Stimulated activated CD4-positive, alpha-beta T cell treated with anti-CD3 and anti-CD28 coated beads, Interleukin-4, amount 100 ng/mL, for 24 hours (primary cell): ENCODE measurements around the gene LILRB1.
"Not testable (repeated sequence)": the region's sequence is repeated elsewhere in the genome, so short reads cannot be mapped to it uniquely, and the experiment has no call there.

Experiments used
- DNase-seq: peaks from one replicate; pipeline ENCODE4 v3.0.0-alpha.2; 2020

LILRB1 gene

DNA sequence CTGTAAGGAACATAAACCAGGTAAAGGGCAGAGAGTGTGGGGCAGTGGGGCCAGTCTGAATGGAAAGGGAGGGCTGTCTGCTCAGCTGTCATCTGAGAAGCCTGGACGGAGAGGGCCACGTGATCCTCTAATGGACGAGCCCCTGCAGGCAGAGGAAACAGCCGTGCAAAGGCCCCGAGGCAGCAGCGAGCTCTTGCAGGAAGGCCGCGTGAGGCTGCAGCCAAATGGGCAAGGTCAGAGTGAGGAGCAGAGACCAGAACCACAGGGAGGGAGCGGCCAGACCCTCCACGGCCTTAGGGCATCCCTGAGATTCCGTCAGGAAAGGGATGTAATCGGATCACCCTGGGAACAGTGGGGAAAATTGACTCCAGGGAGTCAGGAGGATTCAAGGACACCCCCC lies 36.9 kb downstream of the LILRB1 start:
- no peak for DNase-seq

DNA sequence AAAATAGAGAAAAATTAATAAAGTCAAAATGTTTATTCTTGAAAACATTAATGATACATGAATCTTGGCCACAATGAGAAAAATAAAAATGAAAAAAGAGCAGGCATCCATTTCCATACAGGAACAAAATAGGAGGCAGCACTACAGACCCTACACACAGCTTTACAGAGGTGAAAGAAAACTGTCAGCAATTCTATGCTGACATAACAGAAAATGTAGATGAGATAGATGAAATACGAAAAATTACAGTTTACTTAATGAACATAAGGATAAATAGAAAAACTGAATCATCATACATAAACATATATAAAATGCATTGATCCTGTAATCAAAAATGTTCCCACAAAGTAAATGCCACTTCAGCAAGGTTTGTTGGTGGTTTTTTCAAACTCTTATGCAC lies 38.1 kb downstream of the LILRB1 start:
- no peak for DNase-seq

GRCh38 chr19:54670576-54671357 lies 40.5 kb downstream of the LILRB1 start:
- DNase-seq, result no peak

- DNase-seq, result no peak
These were observed 42.9 kb downstream of the LILRB1 start for GRCh38 chr19:54673222-54673621.

DNA sequence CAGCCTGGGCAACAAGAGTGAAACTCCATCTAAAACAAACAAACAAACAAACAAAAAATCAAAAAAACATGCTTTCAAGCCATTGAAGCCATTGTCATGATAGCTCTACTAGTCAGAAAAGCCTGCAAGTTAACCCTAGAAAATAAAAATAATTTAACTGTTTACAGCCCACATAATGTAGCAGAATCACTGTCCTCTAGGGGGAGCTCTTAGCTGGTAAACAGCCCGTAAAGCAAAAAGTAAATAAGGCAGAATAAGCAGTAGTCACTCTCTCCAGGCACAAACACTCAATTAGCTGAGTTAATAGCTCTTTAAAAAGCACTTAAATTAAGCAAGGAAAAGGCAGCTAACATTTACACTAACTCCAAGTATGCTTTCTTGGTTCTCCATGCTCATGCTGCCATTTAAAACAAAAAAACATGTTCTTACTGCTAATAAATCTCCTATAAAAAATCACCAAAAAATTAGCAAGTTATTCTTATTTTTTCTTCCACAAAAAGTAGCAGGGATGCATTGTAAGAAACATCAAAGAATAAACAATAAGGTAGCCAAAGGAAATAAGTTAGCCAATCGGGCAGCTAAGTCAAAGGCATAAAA lies 43.8 kb downstream of the LILRB1 start:
- no peak for DNase-seq

DNA sequence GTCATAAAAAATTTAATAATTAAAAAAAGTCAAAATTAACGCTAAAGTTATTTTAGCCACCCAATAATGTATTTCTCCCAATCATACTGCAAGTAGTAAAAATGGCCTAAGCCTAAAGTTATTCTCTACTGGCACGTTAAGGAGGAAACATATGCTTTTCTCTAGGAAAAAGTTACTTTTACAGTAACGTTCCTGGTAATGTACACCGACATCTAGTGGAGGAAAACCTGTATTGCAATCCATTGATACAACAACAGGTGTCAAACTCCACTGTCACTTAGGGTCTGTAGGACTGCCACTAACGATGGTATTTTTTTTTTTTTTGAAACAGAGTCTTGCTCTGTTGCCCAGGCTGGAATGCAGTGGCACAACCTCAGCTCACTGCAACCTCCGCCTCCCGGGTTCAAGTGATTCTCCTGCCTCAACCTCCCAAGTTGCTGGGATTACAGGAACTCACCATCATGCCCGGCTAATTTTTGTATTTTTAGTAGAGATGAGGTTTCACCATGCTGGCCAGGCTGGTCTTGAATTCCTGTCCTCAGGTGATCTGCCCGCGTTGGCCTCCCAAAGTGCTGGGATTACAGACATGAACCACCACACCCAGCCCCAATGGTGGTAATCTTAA lies 46.0 kb downstream of the LILRB1 start:
- peak; percentile 18 for DNase-seq

DNA sequence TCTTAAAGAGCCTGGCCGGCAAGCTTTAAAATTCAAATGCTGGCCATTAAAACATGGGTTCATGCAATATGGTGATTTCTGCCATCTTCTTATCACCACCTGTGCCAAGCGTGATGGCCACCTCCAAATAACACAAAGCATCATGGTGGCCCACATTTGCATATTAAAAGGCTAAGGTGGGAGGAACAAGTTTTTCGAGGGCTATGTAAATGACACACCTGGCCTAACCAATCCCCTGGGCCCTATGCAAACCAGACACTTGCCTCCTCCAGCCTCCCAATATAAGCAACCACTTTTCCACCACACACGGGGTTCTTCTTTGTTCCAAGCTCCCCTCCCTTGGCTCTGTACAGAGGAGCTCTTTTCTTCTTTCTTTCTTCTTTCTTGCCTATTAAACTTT lies 46.9 kb downstream of the LILRB1 start:
- DNase-seq, result no peak

- DNase-seq, result not testable (repeated sequence)
These were observed 51.3 kb downstream of the LILRB1 start for GRCh38 chr19:54681596-54681995.

GRCh38 chr19:54682306-54682856 lies 52.1 kb downstream of the LILRB1 start:
- no peak for DNase-seq

DNA sequence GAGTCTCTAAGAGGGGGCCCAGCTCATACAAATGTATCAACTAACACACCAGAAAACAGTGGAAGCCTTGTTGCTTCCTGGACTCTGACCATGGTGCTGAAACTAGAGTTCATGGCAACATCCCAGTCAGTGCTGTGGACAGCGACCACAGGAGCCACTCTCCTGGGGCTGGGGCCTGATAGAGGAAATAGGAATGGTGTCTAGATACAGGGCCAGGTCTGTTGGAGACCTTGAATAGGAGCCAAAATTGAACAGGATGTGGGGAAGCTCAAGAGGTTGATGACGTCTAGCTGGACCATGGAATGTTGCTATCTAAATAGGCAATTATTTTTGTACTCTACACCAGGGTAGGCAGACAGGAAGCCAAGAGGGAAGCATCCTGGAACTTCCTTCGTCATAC lies 54.2 kb downstream of the LILRB1 start:
- DNase-seq, result no peak
